Thoracic aorta (tissue), 2 donors: ENCODE results near the gene STAM. TPM values are rescaled to one million over a fixed set of nuclear protein-coding genes. Genes with fewer than 3 reads are reported as not detected.

Experiments used
- ATAC-seq: fragments of 150-250 bp; one replicate; pipeline ENCODE4 v1.8.0; 2017; ENCODE audit warnings: low read depth; ENCODE audit not compliant: insufficient number of reproducible peaks, low FRiP score
- DNase-seq: peaks from one replicate; pipeline ENCODE4 v3.0.0-alpha.2; 2020; ENCODE audit warnings: low spot score
- H3K27ac ChIP-seq, 2 donors: fragments of 200-600 bp; sonication (generic); 1 replicate in 1 of 2; 2 replicates in 1 of 2; pipeline ENCODE4 v1.5.1; 2016; ENCODE audit warnings: mild to moderate bottlenecking in 2 of 2, moderate library complexity in 2 of 2
- H3K27me3 ChIP-seq: fragments of 200-600 bp; sonication (generic); replicated peaks from 2 replicates; pipeline ENCODE4 v1.6.0; 2016; ENCODE audit warnings: mild to moderate bottlenecking; ENCODE audit not compliant: insufficient read depth
- H3K36me3 ChIP-seq: fragments of 200-600 bp; sonication (generic); one replicate; pipeline ENCODE4 v1.5.1; 2016
- H3K4me1 ChIP-seq, 2 donors: fragments of 200-600 bp; sonication (generic); 1 replicate in 1 of 2; 2 replicates in 1 of 2; pipeline versions ENCODE4 v1.5.1 to v1.6.0; 2016; ENCODE audit warnings: low read depth in 2 of 2, mild to moderate bottlenecking in 1 of 2; ENCODE audit not compliant: control insufficient read depth in 1 of 2
- H3K4me3 ChIP-seq: fragments of 200-600 bp; sonication (generic); 2 replicates; pipeline ENCODE4 v1.5.1; 2016; ENCODE audit warnings: mild to moderate bottlenecking
- H3K9me3 ChIP-seq: fragments of 200-600 bp; sonication (generic); 2 replicates; pipeline ENCODE4 v1.5.1; 2016
- total RNA-seq, 2 donors: library from RNA; depleted of rRNA; stranded (reverse); fragments of >200 nt; gene quantifications; one replicate each; pipeline versions ENCODE4 v1.1.0 to v1.2.3, GENCODE V29; 2016
- TF ChIP-seq, protein P1 (sequence below): fragments of 200-600 bp; sonication (generic); IDR thresholded peaks from one replicate; pipeline ENCODE4 v1.5.1; 2019; ENCODE audit warnings: antibody characterized with exemption

Gene STAM
- total RNA-seq, 2 donors from 2014 or later = 26.1 to 28.4 TPM

DNA sequence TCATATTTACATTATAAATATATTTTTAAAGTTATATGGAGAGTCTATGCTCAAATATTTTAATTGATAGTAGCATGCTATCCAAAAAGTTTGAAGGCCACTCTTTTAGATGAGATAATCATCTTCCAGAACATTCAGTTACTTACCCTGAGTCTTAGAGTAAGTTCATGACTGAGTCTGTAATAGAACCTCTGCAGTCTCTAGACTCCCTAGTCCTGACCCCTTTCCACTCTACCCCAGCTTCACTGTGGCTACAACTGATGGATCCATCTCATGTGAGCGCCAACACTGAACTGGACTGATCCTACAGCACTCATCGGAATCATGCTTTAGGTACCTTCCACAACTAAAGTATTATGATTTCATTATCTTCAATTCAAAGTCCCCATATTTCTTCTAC lies 36.9 kb upstream of the STAM start:
- H3K9me3 ChIP-seq = no peaks in the 10 kb centered on the region
- TF ChIP-seq, protein P1, sequence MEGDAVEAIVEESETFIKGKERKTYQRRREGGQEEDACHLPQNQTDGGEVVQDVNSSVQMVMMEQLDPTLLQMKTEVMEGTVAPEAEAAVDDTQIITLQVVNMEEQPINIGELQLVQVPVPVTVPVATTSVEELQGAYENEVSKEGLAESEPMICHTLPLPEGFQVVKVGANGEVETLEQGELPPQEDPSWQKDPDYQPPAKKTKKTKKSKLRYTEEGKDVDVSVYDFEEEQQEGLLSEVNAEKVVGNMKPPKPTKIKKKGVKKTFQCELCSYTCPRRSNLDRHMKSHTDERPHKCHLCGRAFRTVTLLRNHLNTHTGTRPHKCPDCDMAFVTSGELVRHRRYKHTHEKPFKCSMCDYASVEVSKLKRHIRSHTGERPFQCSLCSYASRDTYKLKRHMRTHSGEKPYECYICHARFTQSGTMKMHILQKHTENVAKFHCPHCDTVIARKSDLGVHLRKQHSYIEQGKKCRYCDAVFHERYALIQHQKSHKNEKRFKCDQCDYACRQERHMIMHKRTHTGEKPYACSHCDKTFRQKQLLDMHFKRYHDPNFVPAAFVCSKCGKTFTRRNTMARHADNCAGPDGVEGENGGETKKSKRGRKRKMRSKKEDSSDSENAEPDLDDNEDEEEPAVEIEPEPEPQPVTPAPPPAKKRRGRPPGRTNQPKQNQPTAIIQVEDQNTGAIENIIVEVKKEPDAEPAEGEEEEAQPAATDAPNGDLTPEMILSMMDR = no peak
- DNase-seq = no peak
- H3K4me3 ChIP-seq = no peak overlapping the region
- H3K27ac ChIP-seq = no peak overlapping the region
- peaks cover 0 to 6% of the 10 kb centered on the region in 2 donors for H3K4me1 ChIP-seq
- ATAC-seq = no peak
- no peaks in the 10 kb centered on the region for H3K27me3 ChIP-seq
- peaks cover 6% of the 10 kb centered on the region for H3K36me3 ChIP-seq

DNA sequence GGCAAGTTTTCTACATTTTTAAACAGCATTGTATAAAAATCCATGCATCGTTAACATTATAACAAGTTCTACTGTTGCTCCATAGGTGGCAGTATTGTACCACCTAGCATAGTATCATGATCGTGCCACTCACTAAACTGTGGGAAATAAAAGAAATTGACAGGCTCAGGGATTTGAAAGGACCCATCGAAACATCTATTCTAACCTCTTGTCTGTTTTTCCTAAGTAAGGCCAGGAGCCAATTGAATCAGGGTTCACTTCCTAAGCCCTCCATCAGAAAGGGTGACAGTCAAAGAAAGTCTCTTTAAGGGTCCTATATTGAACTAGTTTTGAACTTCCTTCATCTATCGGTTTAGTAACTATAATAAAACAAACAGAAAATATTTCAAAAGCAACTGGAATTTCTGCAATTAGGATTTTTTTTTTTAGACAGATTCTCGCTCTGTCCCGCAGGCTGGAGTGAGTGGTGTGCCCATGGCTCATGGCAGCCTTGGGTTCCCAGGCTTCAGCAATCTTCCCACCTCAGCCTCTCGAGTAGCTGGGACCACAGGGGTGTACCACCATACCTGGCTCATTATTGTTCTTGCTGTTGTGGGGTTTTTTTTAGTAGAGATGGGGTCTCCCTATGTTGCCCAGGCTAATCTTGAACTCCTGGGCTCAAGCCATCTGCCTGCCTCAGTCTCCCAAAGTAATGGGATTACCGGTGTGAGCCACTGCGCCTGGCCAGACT lies 36.2 kb upstream of the STAM start:
- H3K4me3 ChIP-seq = no peak overlapping the region
- H3K9me3 ChIP-seq = no peaks in the 10 kb centered on the region
- peaks cover 3% of the 10 kb centered on the region for H3K36me3 ChIP-seq
- H3K27me3 ChIP-seq = no peaks in the 10 kb centered on the region
- no peak overlapping the region for H3K27ac ChIP-seq
- no peak for DNase-seq
- TF ChIP-seq, protein P1 = peak; percentile 79
- peaks cover 0 to 6% of the 10 kb centered on the region in 2 donors for H3K4me1 ChIP-seq
- peak; percentile 65 for ATAC-seq

DNA sequence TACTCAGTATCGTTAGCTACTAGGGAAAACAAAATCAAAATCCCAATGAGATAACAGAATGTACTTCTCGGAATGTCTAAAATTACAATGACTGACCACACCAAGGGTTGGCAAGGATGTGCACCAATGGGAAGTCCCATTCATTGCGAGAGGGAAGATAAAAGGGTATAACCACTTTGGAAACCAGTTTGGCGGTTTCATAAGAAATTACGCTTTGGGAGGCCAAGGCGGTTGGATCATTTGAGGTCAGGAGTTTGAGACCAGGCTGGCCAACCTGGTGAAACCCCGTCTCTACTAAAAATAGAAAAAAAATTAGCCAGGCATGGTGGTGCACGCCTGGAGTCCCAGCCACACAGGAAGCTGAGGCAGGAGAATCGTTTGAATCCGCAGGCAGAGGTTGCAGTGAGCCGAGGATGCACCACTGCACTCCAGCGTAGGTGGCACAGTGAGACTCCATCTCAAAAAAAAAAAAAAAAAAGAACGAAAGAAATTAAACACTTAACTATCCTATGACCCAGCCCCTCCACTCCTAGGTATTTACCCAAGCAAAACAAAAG lies 34.4 kb upstream of the STAM start:
- Histone ChIP-seq H3K27me3 (no peaks in the 10 kb centered on the region), H3K9me3 (no peaks in the 10 kb centered on the region), H3K36me3 (peaks cover 3% of the 10 kb centered on the region), H3K4me3 (no peak overlapping the region), H3K4me1 (peaks cover 0 to 19% of the 10 kb centered on the region in 2 donors), H3K27ac (no peak overlapping the region)
- ATAC-seq (no peak), DNase-seq (no peak)
- TF ChIP-seq, protein P1 = no peak

DNA sequence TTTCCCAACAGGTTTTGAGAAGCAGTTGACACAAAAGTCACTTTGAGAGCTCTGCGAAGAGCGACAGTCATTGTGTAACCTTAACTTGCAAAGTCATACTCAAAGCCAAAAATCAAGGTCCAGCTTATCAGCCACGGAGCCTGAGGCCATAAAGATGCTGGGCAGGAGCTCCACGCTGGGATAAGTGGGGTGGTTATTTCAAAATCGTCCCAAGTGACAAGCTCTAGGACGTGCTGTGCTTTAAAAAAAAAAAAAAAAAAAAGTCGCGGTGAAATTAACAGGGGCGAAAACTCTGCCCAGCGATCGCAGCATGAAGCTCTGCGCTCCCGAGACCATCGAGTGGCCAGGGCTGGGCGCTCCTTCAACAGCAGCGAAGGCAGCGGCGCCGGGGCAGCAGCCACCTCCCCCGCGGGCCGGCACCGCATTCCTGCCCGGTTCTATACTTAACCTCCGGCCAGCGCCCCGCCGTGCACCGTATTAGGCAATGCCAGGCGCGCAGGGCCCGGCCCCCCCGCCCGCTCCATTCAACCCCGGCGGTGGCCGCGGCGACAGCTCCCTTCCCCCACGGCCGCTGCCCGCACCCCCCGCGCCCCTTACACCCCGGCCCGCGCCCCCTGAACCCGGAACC lies 27.4 kb upstream of the STAM start:
- peak overlapping the region; percentile 96 for H3K4me3 ChIP-seq
- peaks cover 3 to 22% of the 10 kb centered on the region in 2 donors for H3K4me1 ChIP-seq
- H3K36me3 ChIP-seq = no peaks in the 10 kb centered on the region
- TF ChIP-seq, protein P1 = no peak
- DNase-seq (peak; percentile 68), ATAC-seq (peak; percentile 78)
- peak overlapping the region; percentile 96 to 99 for H3K27ac ChIP-seq
- no peaks in the 10 kb centered on the region for H3K9me3 ChIP-seq
- H3K27me3 ChIP-seq = no peaks in the 10 kb centered on the region
